ENCODE data around the gene PNPLA2. TPM values are rescaled to one million over a fixed set of nuclear protein-coding genes. Genes with fewer than 3 reads are reported as not detected.

The PNPLA2 gene
- total RNA-seq, 4 donors from 2014 or later: 39.7 to 79.4 (median 58.9) TPM

- ATAC-seq: no peak
- no peak for TF ChIP-seq POLR2A (IDR thresholded peaks at IDR 0.05)
- no peak for TF ChIP-seq EP300 (IDR thresholded peaks at IDR 0.05)
- TF ChIP-seq POLR2AphosphoS5 (IDR thresholded peaks at IDR 0.05): no peak
- TF ChIP-seq CTCF (IDR thresholded peaks at IDR 0.05): no peak
- Histone ChIP-seq H3K4me3 (no peak overlapping the region), H3K36me3 (peaks cover 0 to 49% of the 10 kb centered on the region in 2 donors), H3K9me3 (no peaks in the 10 kb centered on the region), H3K27ac (no peak overlapping the region), H3K27me3 (peaks cover 49% of the 10 kb centered on the region), H3K4me1 (peaks cover 0 to 62% (median 26%) of the 10 kb centered on the region in 3 donors)
- no CpG with 5 or more reads among the region's 53 CpGs for WGBS, 2 donors (ENCODE audit: low coverage in 1 of 2)
Observed at GRCh38 chr11:823441-824291, 5.0 kb downstream of the PNPLA2 start.

GRCh38 chr11:824292-824880 is 5.7 kb downstream of the PNPLA2 start:
- H3K27me3 ChIP-seq: peaks cover 56% of the 10 kb centered on the region
- peaks cover 0 to 64% (median 29%) of the 10 kb centered on the region in 3 donors for H3K4me1 ChIP-seq
- ATAC-seq: no peak
- TF ChIP-seq EP300 (IDR thresholded peaks at IDR 0.05) (no peak), CTCF (IDR thresholded peaks at IDR 0.05) (no peak), POLR2A (IDR thresholded peaks at IDR 0.05) (no peak), POLR2AphosphoS5 (IDR thresholded peaks at IDR 0.05) (no peak)
- no peak overlapping the region for H3K4me3 ChIP-seq
- H3K36me3 ChIP-seq: peaks cover 0 to 49% of the 10 kb centered on the region in 2 donors
- no peak overlapping the region for H3K27ac ChIP-seq
- no peaks in the 10 kb centered on the region for H3K9me3 ChIP-seq
- WGBS, 2 donors (ENCODE audit: low coverage in 1 of 2): 70% methylated on average over 2 of the region's 59 CpGs; no CpG with 5 or more reads in 1 of the 2 donors

DNA sequence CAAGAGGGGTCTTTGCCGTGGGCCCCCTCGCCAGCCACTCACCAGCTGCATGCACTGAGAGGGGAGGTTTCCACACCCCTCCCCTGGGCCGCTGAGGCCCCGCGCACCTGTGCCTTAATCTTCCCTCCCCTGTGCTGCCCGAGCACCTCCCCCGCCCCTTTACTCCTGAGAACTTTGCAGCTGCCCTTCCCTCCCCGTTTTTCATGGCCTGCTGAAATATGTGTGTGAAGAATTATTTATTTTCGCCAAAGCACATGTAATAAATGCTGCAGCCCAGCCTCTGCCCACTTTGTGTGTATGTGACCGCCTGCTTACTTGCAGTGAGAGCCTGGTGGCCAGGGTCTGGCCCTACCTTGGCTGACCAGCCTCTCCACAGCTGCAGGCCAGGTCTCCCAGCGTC is 6.2 kb downstream of the PNPLA2 start:
- Histone ChIP-seq H3K27me3 (peaks cover 62% of the 10 kb centered on the region), H3K27ac (no peak overlapping the region), H3K36me3 (peaks cover 0 to 49% of the 10 kb centered on the region in 2 donors), H3K4me3 (no peak overlapping the region), H3K4me1 (peaks cover 0 to 69% (median 35%) of the 10 kb centered on the region in 3 donors), H3K9me3 (no peaks in the 10 kb centered on the region)
- ATAC-seq: no peak
- TF ChIP-seq EP300 (IDR thresholded peaks at IDR 0.05) (no peak), CTCF (IDR thresholded peaks at IDR 0.05) (no peak), POLR2A (IDR thresholded peaks at IDR 0.05) (no peak), POLR2AphosphoS5 (IDR thresholded peaks at IDR 0.05) (no peak)
- WGBS, 2 donors (ENCODE audit: low coverage in 1 of 2): 81 to 90% methylated on average over 3 to 5 of the region's 11 CpGs

- H3K36me3 ChIP-seq: peaks cover 0 to 49% of the 10 kb centered on the region in 2 donors
- no peak for TF ChIP-seq EP300 (IDR thresholded peaks at IDR 0.05)
- TF ChIP-seq POLR2AphosphoS5 (IDR thresholded peaks at IDR 0.05): no peak
- TF ChIP-seq POLR2A (IDR thresholded peaks at IDR 0.05): no peak
- TF ChIP-seq CTCF (IDR thresholded peaks at IDR 0.05): no peak
- H3K4me1 ChIP-seq: peaks cover 0 to 70% (median 40%) of the 10 kb centered on the region in 3 donors
- H3K27ac ChIP-seq: no peak overlapping the region
- H3K27me3 ChIP-seq: peaks cover 69% of the 10 kb centered on the region
- ATAC-seq: no peak
- 73% methylated on average over 4 of the region's 12 CpGs; no CpG with 5 or more reads in 1 of the 2 donors for WGBS, 2 donors (ENCODE audit: low coverage in 1 of 2)
- no peaks in the 10 kb centered on the region for H3K9me3 ChIP-seq
- H3K4me3 ChIP-seq: no peak overlapping the region
Observed at GRCh38 chr11:825366-826226, 6.9 kb downstream of the PNPLA2 start.

Data from gastroesophageal sphincter (tissue), 4 donors.